ENCODE results near the gene GABPB2.

DNA sequence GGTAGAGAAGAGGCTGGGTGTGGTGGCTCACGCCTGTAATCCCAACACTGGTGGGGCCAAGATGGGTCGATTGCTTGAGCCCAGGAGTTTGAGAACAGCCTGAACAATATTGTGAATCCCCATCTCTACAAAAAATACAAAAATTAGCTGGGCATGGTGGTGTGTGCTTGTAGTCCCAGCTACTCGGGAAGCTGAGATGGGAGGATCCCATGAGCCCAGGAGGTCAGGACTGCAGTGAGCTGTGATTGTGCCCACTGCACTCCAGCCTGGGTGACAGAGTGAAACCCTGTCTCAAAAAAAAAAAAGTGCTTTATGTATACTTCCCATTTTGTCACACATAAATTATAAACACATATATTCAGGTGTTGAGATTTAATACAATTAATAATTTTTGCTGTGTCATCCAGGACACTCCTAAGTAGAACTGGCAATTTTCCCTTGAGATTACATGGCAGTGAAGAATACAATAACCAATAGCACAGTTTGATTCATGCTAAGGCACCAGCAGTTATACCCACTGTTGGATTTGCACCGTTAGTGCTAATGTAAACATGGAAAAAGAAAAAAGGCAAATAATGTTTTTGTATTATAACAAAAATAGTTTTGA, 15.5 kb downstream of the GABPB2 start:
- TF ChIP-seq, protein P1, sequence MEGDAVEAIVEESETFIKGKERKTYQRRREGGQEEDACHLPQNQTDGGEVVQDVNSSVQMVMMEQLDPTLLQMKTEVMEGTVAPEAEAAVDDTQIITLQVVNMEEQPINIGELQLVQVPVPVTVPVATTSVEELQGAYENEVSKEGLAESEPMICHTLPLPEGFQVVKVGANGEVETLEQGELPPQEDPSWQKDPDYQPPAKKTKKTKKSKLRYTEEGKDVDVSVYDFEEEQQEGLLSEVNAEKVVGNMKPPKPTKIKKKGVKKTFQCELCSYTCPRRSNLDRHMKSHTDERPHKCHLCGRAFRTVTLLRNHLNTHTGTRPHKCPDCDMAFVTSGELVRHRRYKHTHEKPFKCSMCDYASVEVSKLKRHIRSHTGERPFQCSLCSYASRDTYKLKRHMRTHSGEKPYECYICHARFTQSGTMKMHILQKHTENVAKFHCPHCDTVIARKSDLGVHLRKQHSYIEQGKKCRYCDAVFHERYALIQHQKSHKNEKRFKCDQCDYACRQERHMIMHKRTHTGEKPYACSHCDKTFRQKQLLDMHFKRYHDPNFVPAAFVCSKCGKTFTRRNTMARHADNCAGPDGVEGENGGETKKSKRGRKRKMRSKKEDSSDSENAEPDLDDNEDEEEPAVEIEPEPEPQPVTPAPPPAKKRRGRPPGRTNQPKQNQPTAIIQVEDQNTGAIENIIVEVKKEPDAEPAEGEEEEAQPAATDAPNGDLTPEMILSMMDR (IDR thresholded peaks at IDR 0.05 in 8 of 11, conservative IDR thresholded peaks at IDR 0.05 in 3 of 11) = no peak
- no peak for TF ChIP-seq POLR2A (IDR thresholded peaks at IDR 0.05)

All from spleen (tissue), 7 donors.